Measurements from ENCODE around the gene AMH.

Gene AMH

GRCh38 chr19:2266183-2266993 is 17.3 kb downstream of the AMH start:
- peak overlapping the region; percentile 32 for H3K4me3 ChIP-seq (ENCODE audit: low read length)
- H4K20me1 ChIP-seq (ENCODE audit: insufficient read depth, low read length): peaks cover 18% of the 10 kb centered on the region
- H3K9ac ChIP-seq (ENCODE audit: low read length): peak overlapping the region; percentile 34; the same call in 1 of the 2 replicates
- peak overlapping the region; percentile 59 for H3K4me2 ChIP-seq (ENCODE audit: low read length)
- peaks cover 14% of the 10 kb centered on the region for H3K36me3 ChIP-seq (replicated peaks; ENCODE audit: low read depth, low read length)
- no peaks in the 10 kb centered on the region for H3K27me3 ChIP-seq (ENCODE audit: low read depth, low read length)
- H3K9me3 ChIP-seq (ENCODE audit: insufficient read depth, low read length): no peaks in the 10 kb centered on the region
- H2AFZ ChIP-seq (ENCODE audit: low read depth, low read length): peak overlapping the region; percentile 82; the same call in 1 of the 2 replicates
- no peak for TF ChIP-seq CTCF (IDR thresholded peaks at IDR 0.05; ENCODE audit: low read depth, low read length)
- no peak for TF ChIP-seq EZH2phosphoT487 (IDR thresholded peaks at IDR 0.05; ENCODE audit: low read depth)
- peak overlapping the region; percentile 1; the same call in 1 of the 2 replicates for H3K27ac ChIP-seq (ENCODE audit: low read length)
- peaks cover 36% of the 10 kb centered on the region for H3K4me1 ChIP-seq (ENCODE audit: low read length)
- peaks cover 24% of the 10 kb centered on the region for H3K79me2 ChIP-seq (ENCODE audit: low read length)

GRCh38 chr19:2268480-2268830 is 19.3 kb downstream of the AMH start:
- Histone ChIP-seq H3K4me1 (ENCODE audit: low read length) (peaks cover 55% of the 10 kb centered on the region), H3K9ac (ENCODE audit: low read length) (peak overlapping the region; percentile 68), H3K4me2 (ENCODE audit: low read length) (peak overlapping the region; percentile 70), H3K9me3 (ENCODE audit: insufficient read depth, low read length) (no peaks in the 10 kb centered on the region), H4K20me1 (ENCODE audit: insufficient read depth, low read length) (peaks cover 38% of the 10 kb centered on the region), H3K27ac (ENCODE audit: low read length) (no peak overlapping the region), H3K27me3 (ENCODE audit: low read depth, low read length) (no peaks in the 10 kb centered on the region), H3K36me3 (replicated peaks; ENCODE audit: low read depth, low read length) (peaks cover 28% of the 10 kb centered on the region), H3K4me3 (ENCODE audit: low read length) (peak overlapping the region; percentile 77), H2AFZ (ENCODE audit: low read depth, low read length) (peak overlapping the region; percentile 33; the same call in 1 of the 2 replicates), H3K79me2 (ENCODE audit: low read length) (peaks cover 43% of the 10 kb centered on the region)
- TF ChIP-seq EZH2phosphoT487 (IDR thresholded peaks at IDR 0.05; ENCODE audit: low read depth) (no peak), CTCF (IDR thresholded peaks at IDR 0.05; ENCODE audit: low read depth, low read length) (no peak)

- Histone ChIP-seq H2AFZ (ENCODE audit: low read depth, low read length) (peak overlapping the region; percentile 33), H3K27me3 (ENCODE audit: low read depth, low read length) (no peaks in the 10 kb centered on the region), H3K27ac (ENCODE audit: low read length) (peak overlapping the region; percentile 7; the same call in 1 of the 2 replicates), H3K9ac (ENCODE audit: low read length) (peak overlapping the region; percentile 68), H3K4me1 (ENCODE audit: low read length) (peaks cover 57% of the 10 kb centered on the region), H3K36me3 (replicated peaks; ENCODE audit: low read depth, low read length) (peaks cover 28% of the 10 kb centered on the region), H3K9me3 (ENCODE audit: insufficient read depth, low read length) (no peaks in the 10 kb centered on the region), H3K4me2 (ENCODE audit: low read length) (peak overlapping the region; percentile 70), H3K79me2 (ENCODE audit: low read length) (peaks cover 46% of the 10 kb centered on the region), H3K4me3 (ENCODE audit: low read length) (peak overlapping the region; percentile 77), H4K20me1 (ENCODE audit: insufficient read depth, low read length) (peaks cover 41% of the 10 kb centered on the region)
- no peak for TF ChIP-seq CTCF (IDR thresholded peaks at IDR 0.05; ENCODE audit: low read depth, low read length)
- no peak for TF ChIP-seq EZH2phosphoT487 (IDR thresholded peaks at IDR 0.05; ENCODE audit: low read depth)
These were observed 19.7 kb downstream of the AMH start for GRCh38 chr19:2268861-2269243.

- Histone ChIP-seq H4K20me1 (ENCODE audit: insufficient read depth, low read length) (peaks cover 47% of the 10 kb centered on the region), H3K9me3 (ENCODE audit: insufficient read depth, low read length) (no peaks in the 10 kb centered on the region), H3K27ac (ENCODE audit: low read length) (peak overlapping the region; percentile 87), H3K4me1 (ENCODE audit: low read length) (peaks cover 59% of the 10 kb centered on the region), H3K4me3 (ENCODE audit: low read length) (peak overlapping the region; percentile 91), H2AFZ (ENCODE audit: low read depth, low read length) (no peak overlapping the region), H3K79me2 (ENCODE audit: low read length) (peaks cover 52% of the 10 kb centered on the region), H3K27me3 (ENCODE audit: low read depth, low read length) (no peaks in the 10 kb centered on the region), H3K9ac (ENCODE audit: low read length) (peak overlapping the region; percentile 96), H3K36me3 (replicated peaks; ENCODE audit: low read depth, low read length) (peaks cover 35% of the 10 kb centered on the region), H3K4me2 (ENCODE audit: low read length) (peak overlapping the region; percentile 70)
- TF ChIP-seq CTCF (IDR thresholded peaks at IDR 0.05; ENCODE audit: low read depth, low read length): 0 out of 2 replicates have a peak, but pooled peaks have one; percentile 5
- no peak for TF ChIP-seq EZH2phosphoT487 (IDR thresholded peaks at IDR 0.05; ENCODE audit: low read depth)
These were observed 20.4 kb downstream of the AMH start for GRCh38 chr19:2269244-2270156.
